AG10803 (cell line): Measurements from ENCODE around the gene PTH1R.

Experiments
- DNase-seq: peaks from one replicate; pipeline ENCODE4 v3.0.0; 2010; ENCODE audit warnings: low read depth
- H3K4me3 ChIP-seq: 2 replicates; pipeline ENCODE4 v1.5.1; 2011; ENCODE audit warnings: mild to moderate bottlenecking, low read length, control low read depth
- CTCF ChIP-seq: conservative IDR thresholded peaks from 2 replicates; pipeline ENCODE4 v1.5.1; 2011; ENCODE audit warnings: mild to moderate bottlenecking, low read length, control low read depth, inconsistent platforms

PTH1R gene

GRCh38 chr3:46938118-46938517 lies 60.6 kb downstream of the PTH1R start:
- no peak overlapping the region for H3K4me3 ChIP-seq
- TF ChIP-seq CTCF = no peak
- no peak for DNase-seq

GRCh38 chr3:46939578-46940445 lies 62.3 kb downstream of the PTH1R start:
- H3K4me3 ChIP-seq = no peak overlapping the region
- no peak for TF ChIP-seq CTCF
- no peak for DNase-seq

GRCh38 chr3:46942076-46942475 lies 64.6 kb downstream of the PTH1R start:
- no peak for TF ChIP-seq CTCF
- no peak for DNase-seq
- no peak overlapping the region for H3K4me3 ChIP-seq

DNA sequence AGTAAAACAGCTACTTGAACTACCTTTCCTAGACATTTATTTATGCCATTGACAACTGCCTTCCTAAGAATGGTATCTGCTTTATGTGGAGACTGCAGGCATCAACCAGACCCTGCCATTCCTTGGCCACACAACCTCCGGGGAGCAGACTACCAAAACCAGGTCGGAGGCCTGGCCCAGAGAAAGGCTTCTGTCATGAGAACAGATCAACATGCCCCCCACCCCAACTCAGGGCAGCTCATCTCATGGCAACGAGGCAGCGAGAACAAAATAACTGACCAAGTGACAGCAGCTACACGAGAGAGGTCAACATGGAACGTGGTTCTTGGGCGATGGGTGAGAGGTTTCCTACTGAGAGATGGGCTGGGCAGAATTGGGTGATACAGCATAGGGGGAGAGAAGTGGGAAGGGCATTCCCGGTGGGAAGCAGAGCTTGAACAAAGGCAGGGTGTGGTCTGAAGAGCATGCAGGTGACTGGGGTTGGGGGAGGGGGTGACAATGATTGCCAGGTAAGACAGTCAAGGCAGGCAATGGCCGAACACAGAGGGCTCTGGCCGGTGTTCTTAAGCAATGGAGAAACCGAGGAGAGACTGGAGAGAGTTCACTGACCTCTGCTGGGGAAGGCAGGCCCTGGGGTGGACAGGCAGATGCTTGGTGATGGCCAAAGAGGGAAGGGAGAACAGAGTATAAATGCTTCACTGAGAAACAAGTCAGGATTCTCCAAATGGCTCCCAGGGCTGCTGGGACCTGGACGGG lies 65.1 kb downstream of the PTH1R start:
- DNase-seq = no peak

GRCh38 chr3:46943237-46944187 lies 66.0 kb downstream of the PTH1R start:
- DNase-seq = no peak
- TF ChIP-seq CTCF = no peak
- no peak overlapping the region for H3K4me3 ChIP-seq

More for the DNA sequence above, 65.1 kb downstream of the PTH1R start:
- no peak overlapping the region for H3K4me3 ChIP-seq
- no peak for TF ChIP-seq CTCF

DNA sequence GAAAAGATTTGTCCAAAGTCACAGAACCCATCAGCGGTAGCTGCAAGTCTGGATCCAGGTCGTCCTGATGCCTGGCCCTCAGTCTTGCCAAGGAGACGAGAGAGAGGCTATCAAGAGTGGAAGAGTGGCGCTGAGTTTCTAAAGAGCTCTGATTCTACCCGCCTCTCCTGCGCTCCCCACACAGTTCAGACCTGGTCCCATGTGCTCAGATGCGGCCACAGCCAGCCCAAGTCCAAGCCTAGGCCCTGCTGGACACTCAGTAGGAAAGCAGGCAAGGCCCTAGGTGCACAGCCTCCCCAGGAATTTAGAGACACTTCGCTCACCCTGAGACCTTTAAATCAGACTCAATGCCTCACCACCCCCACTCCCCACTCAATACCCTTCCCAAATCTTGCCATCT lies 66.7 kb downstream of the PTH1R start:
- no peak for DNase-seq
- no peak overlapping the region for H3K4me3 ChIP-seq
- TF ChIP-seq CTCF = no peak
